ENCODE results near the gene IQCM. TPM values are rescaled to one million over a fixed set of nuclear protein-coding genes. Genes with fewer than 3 reads are reported as not detected.

Gene IQCM
- total RNA-seq, 1 donor from 2014 or later: not detected

DNA sequence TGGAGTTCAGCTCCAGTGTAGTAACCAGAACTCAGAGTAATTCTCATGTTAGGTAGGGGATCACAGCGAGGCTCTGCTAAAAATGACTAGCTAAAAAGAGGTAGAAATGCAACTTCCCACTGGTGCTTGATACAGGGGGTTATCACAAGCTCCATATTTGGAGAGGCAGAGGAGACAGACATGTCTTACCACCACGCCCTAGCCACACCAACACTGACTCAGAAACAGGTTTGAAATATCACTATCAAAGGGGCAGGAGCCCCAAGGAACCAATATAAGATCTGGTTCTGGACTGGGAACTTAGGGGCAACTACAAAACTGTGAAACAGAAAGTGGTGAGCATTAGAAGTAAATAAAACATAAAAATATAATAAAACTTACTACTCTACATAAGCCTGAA is 62.9 kb downstream of the IQCM start:
- Histone ChIP-seq H3K4me3 (no peak overlapping the region), H3K9me3 (no peaks in the 10 kb centered on the region), H3K27me3 (no peaks in the 10 kb centered on the region), H3K4me1 (no peaks in the 10 kb centered on the region), H3K27ac (no peak overlapping the region), H3K36me3 (no peaks in the 10 kb centered on the region)
- TF ChIP-seq, protein P1, sequence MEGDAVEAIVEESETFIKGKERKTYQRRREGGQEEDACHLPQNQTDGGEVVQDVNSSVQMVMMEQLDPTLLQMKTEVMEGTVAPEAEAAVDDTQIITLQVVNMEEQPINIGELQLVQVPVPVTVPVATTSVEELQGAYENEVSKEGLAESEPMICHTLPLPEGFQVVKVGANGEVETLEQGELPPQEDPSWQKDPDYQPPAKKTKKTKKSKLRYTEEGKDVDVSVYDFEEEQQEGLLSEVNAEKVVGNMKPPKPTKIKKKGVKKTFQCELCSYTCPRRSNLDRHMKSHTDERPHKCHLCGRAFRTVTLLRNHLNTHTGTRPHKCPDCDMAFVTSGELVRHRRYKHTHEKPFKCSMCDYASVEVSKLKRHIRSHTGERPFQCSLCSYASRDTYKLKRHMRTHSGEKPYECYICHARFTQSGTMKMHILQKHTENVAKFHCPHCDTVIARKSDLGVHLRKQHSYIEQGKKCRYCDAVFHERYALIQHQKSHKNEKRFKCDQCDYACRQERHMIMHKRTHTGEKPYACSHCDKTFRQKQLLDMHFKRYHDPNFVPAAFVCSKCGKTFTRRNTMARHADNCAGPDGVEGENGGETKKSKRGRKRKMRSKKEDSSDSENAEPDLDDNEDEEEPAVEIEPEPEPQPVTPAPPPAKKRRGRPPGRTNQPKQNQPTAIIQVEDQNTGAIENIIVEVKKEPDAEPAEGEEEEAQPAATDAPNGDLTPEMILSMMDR (IDR thresholded peaks at IDR 0.05): no peak
- ATAC-seq (no peak), DNase-seq (no peak)
- intact Hi-C loops (cut with DNase I): no loop called here

DNA sequence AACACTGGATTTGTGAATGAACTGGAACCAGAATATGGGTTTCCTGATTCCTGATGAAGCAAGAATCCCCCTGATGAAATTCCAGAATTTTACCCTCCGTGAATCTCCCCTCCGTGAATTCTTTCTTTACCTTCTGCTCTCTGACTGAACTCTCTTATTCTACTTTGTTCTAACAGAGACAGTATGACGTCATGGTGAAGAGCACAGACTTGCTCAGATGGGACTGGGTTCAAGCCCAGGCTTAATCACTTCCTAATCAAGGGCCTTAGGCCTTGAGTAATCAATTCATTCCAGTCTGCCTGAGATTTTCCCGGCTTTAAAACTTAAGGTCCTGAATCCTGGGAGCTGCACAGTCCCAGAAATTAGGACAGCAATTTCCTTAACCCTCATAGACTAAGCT is 64.5 kb downstream of the IQCM start:
- TF ChIP-seq, protein P1 (IDR thresholded peaks at IDR 0.05): no peak
- DNase-seq (no peak), ATAC-seq (no peak)
- intact Hi-C loops (cut with DNase I): no loop called here
- H3K36me3 ChIP-seq: no peaks in the 10 kb centered on the region
- H3K4me1 ChIP-seq: no peaks in the 10 kb centered on the region
- H3K4me3 ChIP-seq: no peak overlapping the region
- H3K27me3 ChIP-seq: no peaks in the 10 kb centered on the region
- no peaks in the 10 kb centered on the region for H3K9me3 ChIP-seq
- H3K27ac ChIP-seq: no peak overlapping the region

GRCh38 chr4:149749784-149750183 is 65.9 kb downstream of the IQCM start:
- DNase-seq (no peak), ATAC-seq (no peak)
- Histone ChIP-seq H3K27ac (no peak overlapping the region), H3K9me3 (no peaks in the 10 kb centered on the region), H3K36me3 (no peaks in the 10 kb centered on the region), H3K27me3 (no peaks in the 10 kb centered on the region), H3K4me3 (no peak overlapping the region), H3K4me1 (no peaks in the 10 kb centered on the region)
- intact Hi-C loops (cut with DNase I): no loop called here
- TF ChIP-seq, protein P1 (IDR thresholded peaks at IDR 0.05): no peak

DNA sequence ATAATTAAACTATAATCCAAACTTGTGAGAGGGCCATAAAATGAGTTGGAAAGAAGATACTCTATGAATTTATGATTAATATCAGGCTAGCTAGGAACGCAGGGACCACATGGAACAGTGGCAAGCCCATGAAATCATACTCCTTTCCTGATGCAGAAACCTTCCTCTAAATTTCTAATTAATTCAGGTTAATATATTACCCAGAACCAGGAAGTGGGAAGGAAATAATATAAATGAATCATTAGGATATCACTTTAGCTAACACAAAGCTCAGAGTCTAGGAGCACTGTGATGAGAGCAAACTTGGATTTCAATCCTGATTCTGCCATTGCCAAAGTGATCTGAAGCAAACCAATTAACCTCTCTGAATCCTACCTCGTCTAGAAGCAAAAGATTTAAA is 68.0 kb downstream of the IQCM start:
- Histone ChIP-seq H3K36me3 (no peaks in the 10 kb centered on the region), H3K27me3 (no peaks in the 10 kb centered on the region), H3K27ac (no peak overlapping the region), H3K4me3 (no peak overlapping the region), H3K9me3 (no peaks in the 10 kb centered on the region), H3K4me1 (no peaks in the 10 kb centered on the region)
- intact Hi-C loops (cut with DNase I): no loop called here
- TF ChIP-seq, protein P1 (IDR thresholded peaks at IDR 0.05): no peak
- ATAC-seq: no peak
- no peak for DNase-seq

DNA sequence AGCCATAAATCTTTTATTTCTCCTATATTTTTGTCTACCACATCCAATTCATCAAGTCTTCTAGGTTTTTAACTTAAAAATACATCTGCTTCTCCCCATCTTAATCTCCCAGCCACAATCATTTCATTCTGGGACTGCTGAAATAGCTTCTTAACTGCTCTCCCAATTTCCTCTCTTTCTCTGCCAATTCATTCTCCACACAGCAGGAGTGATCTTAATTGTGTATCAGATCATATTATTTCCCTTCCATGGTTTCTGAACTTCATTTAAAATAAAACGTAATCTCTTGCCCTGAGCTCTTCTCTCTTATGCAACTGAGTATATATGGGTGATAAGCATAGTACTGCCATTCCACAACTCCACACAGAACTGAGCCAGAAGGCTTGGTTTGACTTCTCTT is 69.4 kb downstream of the IQCM start:
- intact Hi-C loops (cut with DNase I): no loop called here
- Histone ChIP-seq H3K4me3 (no peak overlapping the region), H3K36me3 (no peaks in the 10 kb centered on the region), H3K27ac (no peak overlapping the region), H3K4me1 (no peaks in the 10 kb centered on the region), H3K9me3 (no peaks in the 10 kb centered on the region), H3K27me3 (no peaks in the 10 kb centered on the region)
- DNase-seq: no peak
- ATAC-seq: no peak
- TF ChIP-seq, protein P1 (IDR thresholded peaks at IDR 0.05): no peak

- intact Hi-C loops (cut with DNase I): no loop called here
Measured at GRCh38 chr4:149741186-149741831, 74.3 kb downstream of the IQCM start.

More at GRCh38 chr4:149741186-149741831, 74.3 kb downstream of the IQCM start:
- no peaks in the 10 kb centered on the region for H3K36me3 ChIP-seq
- no peak overlapping the region for H3K27ac ChIP-seq
- no peak overlapping the region for H3K4me3 ChIP-seq
- TF ChIP-seq, protein P1 (IDR thresholded peaks at IDR 0.05): no peak
- ATAC-seq (no peak), DNase-seq (no peak)
- no peaks in the 10 kb centered on the region for H3K4me1 ChIP-seq
- no peaks in the 10 kb centered on the region for H3K9me3 ChIP-seq
- no peaks in the 10 kb centered on the region for H3K27me3 ChIP-seq
